ENCODE data around the gene DMAC1.

DNA sequence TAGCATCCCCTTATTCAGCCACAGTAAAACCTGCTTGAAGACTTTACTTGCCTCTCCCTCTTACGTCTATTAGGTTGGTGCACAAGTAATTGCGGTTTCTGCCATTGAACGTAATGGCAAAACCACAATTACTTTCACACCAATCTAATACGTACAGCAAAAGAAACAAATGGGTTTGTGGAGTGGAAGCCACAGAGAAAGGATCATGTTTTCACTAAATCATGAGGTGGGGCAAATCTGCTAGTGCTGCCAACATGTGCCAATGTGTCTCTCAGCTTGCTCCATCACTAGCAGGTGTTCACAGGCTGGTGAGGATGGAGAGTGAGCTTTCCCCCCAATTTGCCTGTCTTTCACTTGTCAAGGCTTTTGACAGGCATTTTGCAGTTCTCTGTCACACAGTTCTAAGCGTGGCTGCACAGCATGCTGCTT, 15.9 kb downstream of the DMAC1 start:
- TF ChIP-seq, protein P1, sequence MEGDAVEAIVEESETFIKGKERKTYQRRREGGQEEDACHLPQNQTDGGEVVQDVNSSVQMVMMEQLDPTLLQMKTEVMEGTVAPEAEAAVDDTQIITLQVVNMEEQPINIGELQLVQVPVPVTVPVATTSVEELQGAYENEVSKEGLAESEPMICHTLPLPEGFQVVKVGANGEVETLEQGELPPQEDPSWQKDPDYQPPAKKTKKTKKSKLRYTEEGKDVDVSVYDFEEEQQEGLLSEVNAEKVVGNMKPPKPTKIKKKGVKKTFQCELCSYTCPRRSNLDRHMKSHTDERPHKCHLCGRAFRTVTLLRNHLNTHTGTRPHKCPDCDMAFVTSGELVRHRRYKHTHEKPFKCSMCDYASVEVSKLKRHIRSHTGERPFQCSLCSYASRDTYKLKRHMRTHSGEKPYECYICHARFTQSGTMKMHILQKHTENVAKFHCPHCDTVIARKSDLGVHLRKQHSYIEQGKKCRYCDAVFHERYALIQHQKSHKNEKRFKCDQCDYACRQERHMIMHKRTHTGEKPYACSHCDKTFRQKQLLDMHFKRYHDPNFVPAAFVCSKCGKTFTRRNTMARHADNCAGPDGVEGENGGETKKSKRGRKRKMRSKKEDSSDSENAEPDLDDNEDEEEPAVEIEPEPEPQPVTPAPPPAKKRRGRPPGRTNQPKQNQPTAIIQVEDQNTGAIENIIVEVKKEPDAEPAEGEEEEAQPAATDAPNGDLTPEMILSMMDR (IDR thresholded peaks at IDR 0.05; ENCODE audit: low read length) = no peak
- TF ChIP-seq EZH2 (IDR thresholded peaks at IDR 0.05; ENCODE audit: borderline replicate concordance, low read length) = no peak

Data from OCI-LY1 (cell line).